GM18526 (cell line): ENCODE measurements around the gene CLDN9.

Source experiments
- POLR2A ChIP-seq: IDR thresholded peaks from 3 replicates; pipeline ENCODE4 v1.6.1; 2011; ENCODE audit not compliant: insufficient read length; ENCODE audit errors: extremely low read depth

Gene CLDN9

GRCh38 chr16:3012828-3013420, at the start of gene CLDN9:
TSS of gene CLDN9 (plus strand) at chr16:3012923. CDS start at chr16:3013363, 440 bp downstream.
- TF ChIP-seq POLR2A: no peak

GRCh38 chr16:2963074-2963722, 49.5 kb upstream of the CLDN9 start:
- no peak for TF ChIP-seq POLR2A

DNA sequence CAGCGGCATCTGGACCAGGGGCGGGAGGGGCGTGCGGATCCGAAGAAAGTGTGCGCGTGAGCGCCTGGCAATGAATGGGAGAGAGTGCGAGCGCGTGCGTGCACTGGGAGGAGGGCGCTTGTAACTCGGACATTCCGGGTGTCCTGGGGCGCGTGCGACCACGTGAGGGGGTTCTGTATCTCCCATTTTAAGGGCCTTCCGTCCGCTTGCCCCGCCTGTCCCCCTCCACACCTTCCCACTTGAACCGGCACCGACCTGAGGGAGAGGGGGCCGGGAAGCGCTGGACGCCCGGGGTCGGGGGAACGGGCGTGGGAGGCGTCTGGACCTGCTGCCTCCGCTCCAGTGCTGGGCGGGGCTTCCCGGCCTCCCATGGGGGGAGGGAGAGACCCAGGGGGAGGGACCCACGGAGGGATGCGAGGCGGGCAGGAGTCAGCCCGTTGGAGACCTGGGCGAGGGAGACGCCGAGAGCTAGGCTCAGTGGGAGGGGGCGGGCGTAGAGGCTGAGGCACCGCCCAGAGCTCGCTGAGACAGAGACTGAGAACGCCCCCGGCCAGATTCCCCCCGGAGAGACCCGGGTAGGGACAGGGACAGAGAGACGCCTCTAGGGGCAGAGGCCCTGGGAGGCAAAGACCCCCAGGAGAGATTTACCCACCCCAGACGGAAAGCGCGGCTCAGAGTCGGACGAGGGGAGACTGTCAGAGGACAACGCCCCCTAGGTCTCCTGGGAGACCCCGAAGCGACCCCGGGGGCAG, 48.8 kb upstream of the CLDN9 start, which contains the start of gene KREMEN2:
KREMEN2 (plus strand) TSS at position 553 of the 752 bp plus-strand sequence. CDS start 246 bp downstream, outside the sequence.
- no peak for TF ChIP-seq POLR2A

- TF ChIP-seq POLR2A: no peak
Observed at GRCh38 chr16:2964475-2965336, 48.0 kb upstream of the CLDN9 start.

GRCh38 chr16:2966043-2966807, 46.5 kb upstream of the CLDN9 start:
- no peak for TF ChIP-seq POLR2A

DNA sequence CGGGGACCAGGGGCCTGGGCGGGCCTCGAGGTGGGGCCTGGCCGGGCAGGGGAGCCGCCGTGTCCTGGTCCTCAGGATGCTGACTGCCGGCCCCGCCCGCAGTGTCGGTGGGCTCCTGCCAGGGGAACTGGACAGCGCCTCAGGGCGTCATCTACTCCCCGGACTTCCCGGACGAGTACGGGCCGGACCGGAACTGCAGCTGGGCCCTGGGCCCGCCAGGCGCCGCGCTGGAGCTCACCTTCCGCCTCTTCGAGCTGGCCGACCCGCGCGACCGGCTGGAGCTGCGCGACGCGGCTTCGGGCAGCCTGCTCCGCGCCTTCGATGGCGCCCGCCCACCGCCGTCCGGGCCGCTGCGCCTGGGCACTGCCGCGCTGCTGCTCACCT, 45.9 kb upstream of the CLDN9 start:
- no peak for TF ChIP-seq POLR2A

DNA sequence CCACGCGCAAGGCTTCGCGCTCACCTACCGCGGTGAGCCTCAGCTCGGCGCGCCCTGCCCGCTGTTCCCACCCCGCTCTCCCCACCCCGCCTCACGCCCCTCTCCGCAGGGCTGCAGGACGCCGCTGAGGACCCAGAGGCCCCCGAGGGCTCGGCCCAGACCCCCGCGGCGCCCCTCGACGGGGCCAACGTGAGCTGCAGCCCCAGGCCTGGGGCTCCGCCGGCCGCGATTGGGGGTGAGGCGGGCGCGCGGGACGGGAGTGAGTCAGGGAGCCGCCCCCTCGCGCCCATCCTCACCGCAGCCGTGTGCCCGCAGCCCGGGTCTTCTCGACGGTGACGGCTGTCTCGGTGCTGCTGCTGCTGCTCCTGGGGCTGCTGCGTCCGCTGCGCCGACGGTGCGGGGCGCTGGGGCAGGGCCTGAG, 45.5 kb upstream of the CLDN9 start:
- TF ChIP-seq POLR2A: no peak

GRCh38 chr16:2967721-2968161, 45.0 kb upstream of the CLDN9 start:
- no peak for TF ChIP-seq POLR2A

GRCh38 chr16:2968368-2968737, 44.4 kb upstream of the CLDN9 start:
- TF ChIP-seq POLR2A: no peak

DNA sequence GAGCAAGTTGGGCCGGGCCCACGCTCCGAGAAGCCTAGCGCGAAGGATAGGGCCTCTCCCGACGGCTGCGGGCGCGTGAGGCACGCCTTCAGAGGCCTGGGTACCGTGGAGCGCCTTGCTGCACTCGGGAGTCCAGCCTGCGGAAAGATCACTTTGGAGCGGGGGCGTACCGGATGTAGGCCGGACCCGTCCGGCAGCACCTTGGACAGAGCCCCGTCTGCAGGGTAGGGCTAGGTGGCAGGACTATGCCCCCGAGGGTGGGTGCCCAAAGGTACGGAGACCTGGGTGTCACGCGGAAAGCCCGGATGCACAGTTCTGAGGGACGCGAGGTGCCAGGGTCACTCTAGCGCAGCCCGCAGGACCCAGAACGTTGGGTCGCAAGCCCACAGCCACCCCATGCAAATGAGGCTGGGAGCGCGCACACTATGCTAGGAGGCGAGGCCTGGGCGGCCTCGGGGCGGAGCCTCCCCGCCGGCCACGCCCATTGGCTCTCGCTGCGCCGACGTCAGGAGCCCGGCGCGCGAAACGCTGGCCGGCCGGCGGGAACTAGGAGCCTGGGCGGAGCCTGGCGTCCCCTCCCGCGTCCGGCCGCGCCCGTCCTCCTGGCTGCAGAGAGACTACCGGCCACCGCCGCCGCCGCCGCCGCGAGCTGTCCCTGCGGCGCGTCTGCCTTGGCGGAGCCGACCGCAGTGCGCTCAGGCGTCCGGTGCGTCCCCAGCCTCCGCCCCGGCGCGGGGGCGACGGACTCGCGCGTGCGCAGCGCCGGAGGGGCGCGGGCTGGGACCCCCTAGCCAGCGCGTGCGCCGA, 43.8 kb upstream of the CLDN9 start, which contains the start of gene PAQR4:
PAQR4 (plus strand) TSS at position 611 of the 807 bp plus-strand sequence. CDS start 327 bp downstream, outside the sequence.
- peak; percentile 36 for TF ChIP-seq POLR2A

DNA sequence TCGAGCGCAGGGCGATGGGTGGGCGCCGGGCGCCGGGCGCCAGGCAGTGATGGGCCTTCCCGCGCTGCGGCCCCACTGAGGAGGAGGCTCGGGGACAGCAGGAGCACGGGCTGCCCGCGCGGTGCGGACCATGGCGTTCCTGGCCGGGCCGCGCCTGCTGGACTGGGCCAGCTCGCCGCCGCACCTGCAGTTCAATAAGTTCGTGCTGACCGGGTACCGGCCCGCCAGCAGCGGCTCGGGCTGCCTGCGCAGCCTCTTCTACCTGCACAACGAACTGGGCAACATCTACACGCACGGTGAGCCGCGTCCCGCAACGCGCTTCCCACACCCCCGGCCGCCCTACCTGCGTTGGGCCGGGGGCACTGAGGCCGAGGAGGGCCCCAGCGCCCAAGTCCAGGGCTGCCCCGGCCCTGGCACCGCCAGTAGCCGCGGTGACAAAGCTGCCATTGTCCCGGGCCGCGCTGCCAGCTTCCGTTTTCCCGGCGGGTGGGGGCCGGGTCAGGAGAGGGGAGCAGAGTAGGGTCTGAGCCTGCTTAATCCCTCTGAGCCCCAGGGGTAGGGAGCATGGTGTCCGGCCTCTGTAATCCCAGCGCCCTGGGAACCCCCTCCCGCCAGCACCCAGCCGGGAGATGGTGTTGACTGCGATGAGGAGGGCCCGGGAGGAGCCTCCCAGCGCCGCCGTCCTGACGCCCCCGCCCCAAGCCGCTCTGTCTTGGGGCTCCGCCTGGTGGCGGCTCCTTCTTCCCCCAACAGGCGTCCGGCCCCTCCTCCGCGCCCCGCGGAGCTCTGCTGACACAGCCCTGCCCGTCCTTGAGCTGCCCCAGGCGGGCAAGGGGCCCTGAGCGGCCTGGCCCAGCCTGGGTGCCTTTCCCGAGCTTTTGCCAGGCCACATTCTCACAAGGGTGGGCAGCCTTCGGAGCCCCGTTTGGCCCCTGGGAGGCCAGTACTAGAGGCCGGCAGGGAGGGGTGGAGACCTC, 42.9 kb upstream of the CLDN9 start:
- no peak for TF ChIP-seq POLR2A

DNA sequence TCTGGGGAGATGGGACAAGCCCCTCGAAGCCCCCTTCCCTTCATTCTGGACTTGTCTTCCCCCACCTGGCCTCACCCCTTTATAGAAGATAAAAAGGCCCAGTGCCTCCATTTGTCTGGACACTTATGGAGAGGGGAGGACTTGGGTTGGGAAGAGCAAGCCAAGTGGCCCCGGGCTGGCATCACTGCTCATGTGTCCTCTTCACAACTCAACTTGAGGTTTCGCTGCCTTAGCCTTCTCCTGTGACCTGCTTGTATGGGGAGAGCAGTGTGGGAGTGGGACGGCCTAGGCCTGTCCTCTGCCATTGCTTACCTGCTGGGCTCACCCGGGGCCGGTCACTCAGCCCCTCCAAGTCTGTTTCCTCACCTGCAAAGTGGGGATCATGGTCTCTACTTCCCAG, 42.2 kb upstream of the CLDN9 start:
- no peak for TF ChIP-seq POLR2A
